Nucleus accumbens (tissue), 56 donors: ENCODE measurements around the gene CDH24.

Source experiments
- DNase-seq, 56 donors: peaks; one replicate each; lab custom pipeline; 2025; lab: John Stamatoyannopoulos, UW

The CDH24 gene

DNA sequence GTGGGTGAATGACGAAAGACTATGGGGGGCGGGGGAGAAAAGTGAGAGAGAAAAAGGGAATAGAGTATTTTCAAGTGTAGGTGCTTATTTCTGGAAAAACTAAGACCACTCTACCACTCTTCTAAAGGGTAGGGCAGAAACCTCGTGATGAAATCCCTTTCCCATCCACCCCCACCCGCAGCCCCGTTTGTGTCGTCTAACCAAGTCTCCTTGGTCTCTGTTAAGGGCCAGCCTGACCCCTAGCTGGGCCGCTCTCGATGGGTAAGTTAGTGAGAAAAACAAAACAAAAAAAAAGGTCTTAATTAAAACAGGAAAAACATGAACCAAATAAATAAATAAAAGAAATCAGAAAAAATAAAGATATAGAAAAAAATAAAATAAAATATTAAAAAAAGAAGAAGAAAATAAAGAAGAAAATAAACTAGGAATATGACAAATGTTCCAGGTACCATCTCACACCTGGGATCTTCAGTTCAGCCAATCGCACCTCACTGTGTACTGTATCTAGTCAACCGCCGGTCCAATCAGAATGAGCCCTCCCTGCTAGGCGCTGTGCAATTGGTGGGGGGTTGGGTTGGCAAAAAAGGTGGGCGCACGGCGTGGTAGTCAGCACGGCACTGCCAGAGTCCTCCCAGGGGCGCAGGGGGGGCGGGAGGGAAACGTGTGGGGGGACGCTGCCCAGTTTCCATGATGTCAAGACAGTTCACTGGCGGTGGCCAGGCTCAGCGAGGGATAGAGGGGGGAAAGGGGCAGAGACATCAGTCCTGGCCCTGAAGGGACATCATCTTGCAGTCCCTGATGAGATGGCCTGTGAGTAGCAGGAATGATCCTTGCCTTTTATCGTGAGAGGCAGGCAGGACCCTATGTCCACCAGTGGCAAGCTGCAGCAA, 9.8 kb upstream of the CDH24 start:
- no peak for DNase-seq

DNA sequence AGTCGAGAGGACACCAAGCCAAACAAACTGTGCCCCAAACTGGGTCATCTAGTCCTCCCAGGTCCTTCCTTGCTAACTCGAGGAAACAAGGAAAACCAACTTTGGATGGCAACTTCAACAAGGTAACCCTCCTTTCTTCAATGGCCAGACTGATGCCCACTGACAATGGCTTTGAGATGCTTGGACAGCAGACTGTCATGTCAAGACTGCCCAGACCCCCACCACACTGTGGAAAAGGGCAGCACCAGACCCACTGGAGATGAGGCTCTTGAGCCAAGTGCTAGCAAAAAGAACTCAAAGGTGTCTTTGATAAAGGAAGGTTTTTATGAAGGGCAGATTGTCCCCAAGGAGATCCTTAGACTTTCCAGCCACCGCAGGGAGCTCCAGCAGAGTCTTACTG, 9.0 kb upstream of the CDH24 start:
- DNase-seq, result no peak

DNA sequence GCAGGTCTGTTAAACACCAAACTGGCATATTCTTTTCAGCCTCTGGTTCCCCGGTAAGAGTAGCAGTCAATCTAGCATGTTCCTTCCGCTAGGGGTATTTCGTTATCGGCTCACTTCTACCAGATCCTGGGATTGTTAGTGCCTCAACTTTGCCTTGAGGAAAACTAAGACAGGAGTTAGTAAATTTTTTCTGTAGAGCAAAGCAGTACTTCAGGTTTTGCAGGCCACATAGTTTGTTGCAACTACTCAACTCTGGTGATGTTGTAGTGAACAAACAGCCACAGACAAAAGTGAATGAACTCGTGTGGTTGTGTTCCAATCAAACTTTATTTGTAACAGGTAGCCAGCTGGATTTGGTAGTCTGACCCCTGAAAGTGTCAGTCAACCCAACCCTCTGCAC, 6.3 kb upstream of the CDH24 start:
- DNase-seq, result no peak

DNA sequence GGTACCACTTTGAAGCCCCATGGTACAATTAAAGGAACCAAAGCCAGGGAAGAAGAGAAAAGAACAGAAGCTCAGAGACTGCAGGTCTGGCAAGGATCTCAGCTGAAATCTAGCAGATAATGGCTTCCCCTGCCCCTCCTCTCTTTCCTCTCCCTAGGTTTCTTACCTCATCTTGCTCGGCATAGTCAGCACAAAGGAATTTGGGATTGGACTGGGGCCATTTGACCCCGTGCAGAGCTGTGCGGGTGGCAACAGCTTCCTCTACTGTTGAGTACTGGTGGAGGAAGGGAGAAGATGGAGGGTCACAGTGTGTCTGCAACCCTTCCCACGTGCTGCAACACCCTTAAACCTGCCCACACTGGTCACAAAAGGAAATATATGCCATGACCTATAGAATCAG, 4.7 kb upstream of the CDH24 start:
- DNase-seq, result no peak

DNA sequence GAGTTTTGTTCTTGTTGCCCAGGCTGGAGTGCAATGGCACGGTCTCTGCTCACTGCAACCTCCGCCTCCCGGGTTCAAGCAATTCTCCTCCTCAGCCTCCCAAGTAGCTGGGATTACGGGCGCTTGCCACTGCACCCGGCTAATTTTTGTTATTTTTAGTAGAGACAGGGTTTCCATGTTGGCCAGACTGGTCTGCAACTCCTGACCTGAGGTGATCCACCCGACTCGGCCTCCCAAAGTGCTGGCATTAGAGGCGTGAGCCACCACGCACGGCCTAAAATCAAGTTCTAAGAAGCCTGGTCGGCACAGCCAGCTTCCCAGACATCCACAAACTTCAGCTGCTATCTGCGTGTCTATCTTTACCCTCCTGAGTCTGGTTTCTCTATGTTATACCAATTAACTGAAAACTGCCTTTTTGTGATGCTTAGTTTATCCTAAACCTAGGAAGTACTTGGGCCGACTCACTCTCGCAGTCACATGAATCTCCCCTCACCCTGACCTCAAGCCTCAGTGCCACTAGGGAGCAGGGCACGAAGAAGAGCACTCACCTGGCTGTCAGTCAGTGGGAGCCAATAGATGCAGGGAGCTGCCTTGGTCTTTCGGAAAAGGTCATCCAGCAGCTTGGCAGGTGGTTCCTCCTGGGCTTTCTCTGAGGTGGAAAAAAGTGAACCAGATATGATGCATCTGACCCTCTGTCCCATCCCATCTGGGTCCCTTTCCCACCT, 3.4 kb upstream of the CDH24 start:
- DNase-seq, result no peak

DNA sequence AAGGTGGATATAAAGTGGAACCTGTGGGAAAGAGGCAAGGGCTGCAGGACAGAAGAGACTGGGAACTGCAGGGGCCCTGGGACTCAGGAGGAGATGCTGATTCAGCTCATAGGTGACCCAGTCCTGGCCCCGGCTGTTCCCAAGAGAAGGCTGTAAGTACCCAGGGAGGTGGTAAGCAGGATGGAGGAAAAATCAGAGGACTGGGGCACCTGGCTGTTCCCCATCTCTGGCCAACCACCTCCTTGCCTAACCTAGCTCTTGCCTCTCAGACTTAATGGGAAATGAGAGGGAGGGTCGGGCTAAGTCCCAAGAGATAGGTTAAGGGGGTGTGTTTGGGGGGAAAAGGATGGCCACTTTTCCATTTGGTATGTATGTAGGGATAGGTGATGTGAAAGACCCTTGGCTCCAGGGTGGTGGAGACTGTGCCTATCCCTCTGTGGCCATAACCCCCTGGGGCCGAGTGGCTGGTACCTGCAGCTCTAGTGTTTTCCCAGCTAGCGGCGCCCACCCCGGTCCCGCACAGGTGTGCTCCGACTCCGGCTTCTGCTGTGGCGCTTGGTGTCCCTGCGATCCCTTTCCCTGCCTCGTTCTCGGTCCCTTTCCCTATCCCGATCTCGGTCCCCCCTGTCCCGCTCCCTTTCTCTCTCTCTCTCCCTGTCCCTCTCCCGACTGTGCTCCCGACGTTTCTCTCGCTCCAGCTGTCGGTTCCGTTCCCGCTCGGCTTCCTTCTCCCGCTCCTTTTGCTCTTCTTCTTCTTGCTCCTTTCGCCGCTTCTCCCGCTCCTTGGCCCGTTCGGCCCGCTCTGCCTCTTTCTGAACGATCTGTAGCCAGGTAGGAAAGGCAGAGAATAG, 1.6 kb upstream of the CDH24 start:
- DNase-seq, result no peak

DNA sequence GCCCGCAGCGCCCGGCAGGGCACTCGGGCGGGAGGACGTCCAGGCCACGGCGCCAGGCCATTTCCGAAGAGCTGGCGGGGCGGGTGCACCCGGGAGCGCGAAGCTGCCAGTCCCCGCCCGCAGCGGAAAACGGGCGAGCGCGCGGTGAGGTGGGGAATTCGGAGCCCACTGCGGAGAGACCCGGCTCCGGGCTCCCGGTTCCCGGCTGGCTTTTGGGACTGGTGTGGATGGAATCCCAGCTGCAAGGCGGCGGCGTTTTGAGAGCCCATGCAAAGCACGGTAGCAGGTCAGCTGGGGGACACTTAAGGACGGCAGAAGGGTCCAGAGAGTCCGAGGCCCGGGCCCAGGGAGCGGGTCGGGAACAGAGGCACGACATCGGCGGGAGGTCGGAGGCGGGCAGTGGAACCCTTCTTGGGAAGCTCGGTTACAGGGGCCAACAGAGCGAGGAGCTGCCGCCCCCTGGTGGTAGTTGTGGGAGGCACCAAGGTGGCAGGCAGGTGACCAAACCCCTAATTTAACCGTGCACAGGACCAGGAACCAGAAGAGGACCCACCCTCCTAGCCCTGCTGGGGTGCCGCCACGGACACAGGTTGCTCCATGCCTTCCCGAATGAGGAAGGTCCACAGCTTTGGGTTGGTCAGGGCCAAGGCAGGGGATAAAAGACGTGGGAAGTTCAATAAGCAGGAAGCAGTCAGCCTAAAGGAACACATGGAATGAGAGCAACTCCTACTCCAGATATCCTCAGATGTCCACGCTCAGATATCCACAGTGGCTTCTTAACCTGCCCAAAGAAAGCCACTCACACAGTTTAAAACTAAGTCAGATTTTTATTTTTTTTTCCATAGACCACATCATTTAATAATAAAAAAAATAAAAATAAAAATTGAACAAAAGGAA, 685 bp upstream of the CDH24 start:
- DNase-seq, result no peak

DNA sequence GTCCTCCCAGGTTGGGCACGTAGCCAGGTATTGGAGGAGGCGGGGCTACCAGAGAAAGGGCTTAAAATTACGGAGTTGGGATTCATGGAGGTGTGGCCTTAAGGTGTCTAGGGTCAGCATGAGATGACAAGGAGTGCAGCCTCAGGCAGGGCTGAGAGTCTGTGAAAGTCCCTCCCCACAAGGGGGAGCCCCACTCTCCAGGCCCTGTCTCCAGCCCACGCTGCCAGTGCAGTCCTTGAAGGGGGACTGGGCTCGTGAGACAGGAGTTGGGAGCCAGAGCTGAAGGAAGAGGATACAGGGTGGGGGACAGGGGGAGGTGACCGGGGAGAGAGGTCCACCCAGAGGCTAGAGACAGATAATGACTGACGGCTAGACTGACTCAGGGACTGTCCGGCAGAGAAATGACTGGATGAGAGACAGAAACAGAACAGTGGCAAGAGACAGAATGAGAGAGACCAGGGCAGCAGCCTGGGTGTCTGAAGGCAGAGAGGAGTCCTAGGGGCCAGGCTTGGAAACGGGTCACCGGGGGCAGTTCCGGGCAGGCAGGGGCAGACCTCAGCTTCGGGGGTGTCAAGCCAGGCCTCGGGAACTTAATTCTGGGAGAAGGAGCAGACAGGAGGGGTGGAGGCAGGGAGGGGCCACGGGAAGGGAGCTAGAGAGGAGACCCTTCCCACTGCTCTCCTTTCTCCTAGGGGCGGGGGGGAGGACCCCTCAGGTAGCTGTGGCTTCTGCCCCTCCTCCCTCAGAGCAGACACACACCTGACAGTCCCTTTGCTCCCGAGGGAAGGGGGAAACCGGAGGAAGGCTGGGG, 970 bp downstream of the CDH24 start:
- no peak for DNase-seq

DNA sequence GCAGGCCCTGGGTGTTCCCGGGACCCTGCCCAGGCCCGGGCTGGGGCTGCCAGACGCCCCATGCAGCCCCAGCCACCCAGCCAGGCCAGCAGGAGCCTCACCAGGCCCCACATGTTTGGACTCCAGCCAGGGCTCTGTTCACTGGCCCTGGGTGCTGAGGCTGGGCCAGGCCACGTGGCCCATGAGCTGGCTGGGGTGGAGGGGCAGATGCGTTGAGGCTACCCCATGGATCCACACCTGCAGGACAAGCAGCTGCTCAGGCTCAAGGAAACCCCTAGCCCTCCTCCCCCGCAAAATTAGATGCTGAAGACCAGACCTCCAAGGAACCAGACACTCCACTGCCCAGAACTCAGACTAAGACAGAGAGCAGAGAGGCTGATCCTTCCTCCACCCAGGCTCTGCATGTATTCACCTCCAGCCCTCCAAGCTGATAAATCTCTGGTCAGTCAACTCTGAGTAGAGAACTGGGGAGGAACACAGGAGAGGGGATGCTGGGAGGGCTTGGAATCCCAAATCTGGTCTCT, 1.6 kb downstream of the CDH24 start:
- no peak for DNase-seq

DNA sequence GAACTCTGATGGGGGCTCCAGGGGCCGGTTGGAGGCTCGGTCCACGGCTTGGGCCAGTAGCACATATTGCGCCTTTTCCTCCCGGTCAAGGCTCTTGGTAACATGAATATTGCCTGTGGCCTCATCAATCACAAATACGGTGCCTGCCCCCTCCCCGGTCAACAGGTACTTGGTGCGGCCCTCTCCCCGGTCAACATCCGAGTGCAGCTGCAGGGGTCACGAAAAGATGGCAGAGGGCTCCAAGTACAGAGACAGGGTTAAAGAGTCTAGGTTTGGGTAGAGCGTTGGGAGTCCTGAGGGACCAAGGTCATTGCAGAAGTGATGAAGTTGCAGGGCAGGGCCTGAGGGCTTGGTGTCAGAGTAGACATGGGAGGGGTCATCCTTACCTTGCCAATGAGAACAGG, 2.2 kb downstream of the CDH24 start:
- no peak for DNase-seq

DNA sequence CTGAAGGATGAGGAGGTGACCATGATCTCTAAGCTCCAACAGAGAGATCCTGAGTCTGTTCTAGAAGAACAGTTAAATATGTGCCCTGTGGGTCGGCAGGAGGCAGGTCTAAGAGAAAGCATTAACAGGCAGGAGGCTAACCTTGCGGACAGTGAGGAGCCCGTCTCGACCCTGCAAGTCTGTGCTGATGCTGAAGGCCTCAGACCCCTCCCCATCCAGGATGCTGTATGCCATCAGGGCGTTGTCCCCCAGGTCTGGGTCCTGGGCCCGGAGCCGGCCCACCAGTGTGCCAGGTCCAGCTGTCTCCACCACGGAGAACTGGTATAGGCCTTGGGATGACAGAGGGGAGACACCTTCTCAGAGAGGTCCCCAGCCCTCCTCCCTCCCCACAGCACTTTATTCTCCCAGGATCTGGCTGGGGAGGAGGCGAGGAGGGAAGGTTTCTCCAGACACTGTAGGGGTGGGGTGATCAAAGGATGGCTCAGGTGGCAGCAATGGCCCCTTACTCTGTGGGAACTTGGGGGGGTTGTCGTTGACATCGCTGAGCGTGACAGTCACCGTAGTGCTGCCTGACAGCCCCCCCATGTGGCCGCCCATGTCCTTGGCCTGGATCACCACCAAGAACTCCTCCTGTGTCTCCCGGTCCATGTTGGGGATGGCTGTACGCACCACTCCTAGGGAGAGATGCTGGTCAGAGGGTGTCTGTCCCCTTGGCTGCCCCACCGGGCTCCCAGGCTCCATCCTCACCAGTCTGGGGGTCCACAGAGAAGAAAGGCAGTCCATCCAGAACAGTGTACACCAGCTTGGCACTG, 3.1 kb downstream of the CDH24 start:
- no peak for DNase-seq

DNA sequence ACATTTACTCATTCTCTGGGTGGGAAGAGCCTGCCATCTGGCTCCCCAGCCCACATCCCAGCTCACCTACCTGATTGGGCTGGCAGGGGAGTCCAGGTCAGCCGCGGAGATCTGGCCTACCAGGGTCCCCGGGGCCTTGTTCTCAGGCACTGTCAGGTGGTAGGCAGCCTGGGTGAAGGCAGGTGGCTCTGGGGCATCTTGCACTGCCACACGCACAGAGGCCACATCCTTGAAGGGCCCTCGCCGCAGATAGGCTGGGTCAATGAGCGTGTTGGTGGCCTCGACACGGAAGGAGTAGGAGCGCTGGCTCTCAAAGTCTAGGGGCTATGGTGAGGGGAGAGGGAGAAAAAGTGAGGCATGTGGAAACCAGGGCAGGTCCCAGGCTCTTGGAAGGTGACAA, 3.9 kb downstream of the CDH24 start:
- DNase-seq, result no peak

DNA sequence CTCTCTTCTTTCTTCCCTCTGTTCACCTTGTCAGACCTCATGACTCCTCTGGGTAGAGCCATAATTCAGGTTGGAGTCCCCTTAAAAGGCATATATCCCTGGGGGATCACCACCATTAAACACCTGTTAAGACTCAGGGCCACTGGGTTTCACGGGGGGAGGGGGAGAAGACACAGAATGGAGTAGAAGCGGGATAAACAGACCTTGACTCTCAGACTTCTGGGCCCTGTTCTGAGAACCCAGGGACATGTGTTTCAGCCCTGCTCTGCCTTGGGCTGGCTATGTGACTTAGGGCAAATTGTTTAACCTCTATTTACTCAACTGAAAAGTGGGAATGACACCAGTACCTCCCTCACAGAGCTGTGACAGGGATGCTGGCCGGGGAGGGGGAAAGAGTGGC, 4.6 kb downstream of the CDH24 start:
- no peak for DNase-seq

DNA sequence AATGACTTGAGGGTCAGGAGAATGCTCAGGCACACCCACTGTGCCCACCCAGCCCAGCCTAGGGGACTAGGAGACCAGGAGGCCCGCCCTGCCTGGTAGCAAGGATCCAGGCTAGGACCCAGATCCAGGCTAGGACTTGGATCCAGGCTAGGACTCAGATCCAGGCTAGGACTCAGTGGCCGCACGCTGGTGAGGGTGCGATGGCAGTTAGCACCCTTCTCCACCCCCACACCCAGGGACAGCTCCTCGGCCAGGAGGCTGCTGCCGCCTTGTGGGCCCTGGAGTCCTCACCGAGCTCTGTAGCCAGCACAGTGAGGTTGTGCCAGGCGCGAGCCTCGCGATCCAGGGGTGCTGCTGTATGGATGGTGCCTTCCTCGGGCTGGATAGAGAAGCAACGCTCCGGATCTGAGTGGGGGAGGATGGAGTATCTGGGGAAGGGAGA, 5.1 kb downstream of the CDH24 start:
- no peak for DNase-seq

DNA sequence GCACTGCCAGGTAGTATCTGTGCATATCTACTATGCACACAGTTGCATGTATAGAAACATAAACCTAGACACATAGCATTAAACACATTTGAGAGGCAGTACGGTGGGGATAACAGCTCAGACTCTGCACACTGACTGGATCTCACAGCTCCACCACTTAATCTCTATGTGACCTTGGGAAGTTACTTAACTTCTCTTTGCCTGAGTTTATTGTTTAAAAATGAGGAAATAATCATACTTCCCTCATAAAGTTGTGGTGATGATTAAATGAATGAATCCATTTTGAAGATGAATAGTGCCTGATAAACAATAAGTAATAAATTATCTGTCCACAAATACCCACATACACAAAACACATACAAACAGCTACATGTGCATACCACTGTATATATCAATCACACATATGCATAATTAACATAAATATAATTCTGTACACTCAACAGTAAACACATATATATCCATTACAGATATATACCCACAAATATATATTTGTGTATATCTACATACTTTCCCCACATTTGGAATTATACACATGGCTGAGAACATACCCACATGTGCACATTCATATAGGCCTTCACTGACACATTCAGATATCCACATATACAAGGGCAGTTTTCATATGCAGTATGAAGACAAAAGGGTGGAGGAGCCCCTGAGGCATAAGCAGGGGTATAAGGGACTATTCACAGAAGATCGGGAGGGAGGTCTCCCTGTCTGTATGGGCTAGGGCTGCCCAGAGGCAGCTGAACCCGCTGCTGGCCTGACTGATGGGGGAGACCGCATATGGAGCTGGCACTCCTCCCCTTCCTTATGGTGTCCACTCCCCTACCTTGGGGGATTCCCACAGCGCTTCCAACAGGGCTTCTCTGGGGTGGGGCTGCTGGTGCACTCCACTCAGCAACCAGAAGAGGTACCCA, 5.9 kb downstream of the CDH24 start:
- no peak for DNase-seq

DNA sequence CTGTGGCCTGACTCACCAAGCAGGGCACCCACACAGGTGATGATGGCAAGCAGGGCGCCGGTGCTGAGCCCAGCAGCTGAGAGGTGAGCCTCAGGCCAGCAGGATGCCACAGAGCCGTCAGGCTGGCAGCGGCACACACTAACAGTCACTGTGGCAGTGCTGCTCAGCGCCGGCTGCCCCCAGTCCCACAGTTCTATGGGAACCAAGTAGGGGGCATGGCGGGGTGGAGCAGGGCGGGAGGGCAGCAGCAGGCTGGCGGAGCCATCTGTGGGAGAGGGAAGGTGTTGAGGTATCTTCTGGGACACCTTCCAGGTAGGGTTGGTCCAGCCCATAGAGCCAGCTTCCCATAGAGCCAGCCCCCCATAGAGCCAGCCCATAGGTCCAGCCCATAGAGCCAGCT, 8.3 kb downstream of the CDH24 start:
- no peak for DNase-seq
